Spinal cord (tissue), 10 donors: ENCODE measurements around the gene IGFBP2. TPM values are rescaled to one million over a fixed set of nuclear protein-coding genes. Genes with fewer than 3 reads are reported as not detected.

Source experiments
- DNase-seq, 6 donors: peaks; one replicate each; pipeline versions ENCODE4 v3.0.0 to v3.0.0-alpha.2; 2013 to 2015; ENCODE audit warnings: low spot score in 6 of 6, low read depth in 4 of 6
- H3K27ac ChIP-seq: one replicate; pipeline ENCODE4 v1.5.1; 2013; ENCODE audit warnings: low read depth, low read length, control low read depth
- H3K27me3 ChIP-seq: one replicate; pipeline ENCODE4 v1.6.1; 2013; ENCODE audit warnings: low read length; ENCODE audit not compliant: control insufficient read depth, insufficient read depth
- H3K36me3 ChIP-seq: one replicate; pipeline ENCODE4 v1.6.1; 2013; ENCODE audit warnings: low read length; ENCODE audit not compliant: control insufficient read depth, insufficient read depth
- H3K4me1 ChIP-seq: one replicate; pipeline ENCODE4 v1.6.1; 2013; ENCODE audit warnings: low read length; ENCODE audit not compliant: control insufficient read depth, insufficient read depth
- H3K4me3 ChIP-seq: one replicate; pipeline ENCODE4 v1.5.1; 2013; ENCODE audit warnings: low read depth, low read length, control low read depth
- H3K9me3 ChIP-seq: one replicate; pipeline ENCODE4 v1.6.1; 2013; ENCODE audit warnings: low read length; ENCODE audit not compliant: control insufficient read depth, insufficient read depth
- WGBS: methylation state at CpG from one replicate; pipeline ENCODE4 v1.1.5; 2013; ENCODE audit warnings: missing lambda C conversion rate; ENCODE audit not compliant: insufficient coverage; 5-methylcytosine and 5-hydroxymethylcytosine counted together
- polyA plus RNA-seq, 2 donors: library from polyadenylated mRNA; unstranded; fragments of 120-200 nt; gene quantifications; one replicate each; pipeline ENCODE4 v1.2.1, GENCODE V29; 2013; ENCODE audit not compliant: insufficient read length in 2 of 2
- total RNA-seq, 2 donors: library from RNA; depleted of rRNA in 1 of 2; stranded (reverse); fragments of 120-200 nt in 1 of 2; fragments of >200 nt in 1 of 2; gene quantifications; one replicate each; pipeline versions ENCODE4 v1.2.3 to v1.2.4, GENCODE V29; 2013 to 2014
- donor health status: healthy.

The IGFBP2 gene
- total and polyA plus RNA-seq, 4 donors = 176 to 741 (median 225) TPM

DNA sequence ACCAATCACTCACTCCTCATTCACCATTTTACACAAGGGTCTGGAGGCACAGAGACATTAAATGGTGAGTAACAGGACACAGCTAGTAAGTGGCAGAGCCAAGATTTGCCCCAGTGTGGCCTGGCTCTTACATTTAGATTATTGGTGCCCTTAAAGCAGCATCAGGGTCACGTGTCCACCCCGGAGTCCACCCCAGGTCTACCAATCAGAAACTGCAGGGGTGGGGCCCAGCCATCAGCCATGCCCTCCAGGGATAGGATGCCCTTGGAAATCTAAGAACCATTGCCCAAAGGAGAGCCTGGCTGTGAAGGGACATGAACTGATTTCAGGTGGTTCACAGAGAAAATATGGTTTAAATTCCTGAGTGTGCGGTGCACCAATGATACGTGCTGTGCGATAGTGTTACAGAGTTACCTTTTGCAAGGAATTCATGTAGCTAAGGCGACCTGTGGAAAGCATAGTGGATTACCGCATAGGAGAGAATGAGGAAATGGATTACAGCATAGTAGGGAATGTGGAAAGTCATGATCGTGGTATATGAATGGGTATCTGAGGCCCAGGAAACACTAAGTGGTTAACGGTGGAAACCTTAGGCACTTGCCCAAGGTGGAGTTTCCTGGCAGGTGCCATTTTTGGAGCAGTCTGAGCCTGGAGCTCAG lies 44.3 kb downstream of the IGFBP2 start:
- H3K36me3 ChIP-seq = peaks cover 56% of the 10 kb centered on the region
- no peak overlapping the region for H3K27ac ChIP-seq
- H3K4me1 ChIP-seq = peaks cover 14% of the 10 kb centered on the region
- H3K4me3 ChIP-seq = no peak overlapping the region
- DNase-seq = no peak
- WGBS = 92% methylated on average over 9 of the region's 9 CpGs
- no peaks in the 10 kb centered on the region for H3K27me3 ChIP-seq
- H3K9me3 ChIP-seq = no peaks in the 10 kb centered on the region

DNA sequence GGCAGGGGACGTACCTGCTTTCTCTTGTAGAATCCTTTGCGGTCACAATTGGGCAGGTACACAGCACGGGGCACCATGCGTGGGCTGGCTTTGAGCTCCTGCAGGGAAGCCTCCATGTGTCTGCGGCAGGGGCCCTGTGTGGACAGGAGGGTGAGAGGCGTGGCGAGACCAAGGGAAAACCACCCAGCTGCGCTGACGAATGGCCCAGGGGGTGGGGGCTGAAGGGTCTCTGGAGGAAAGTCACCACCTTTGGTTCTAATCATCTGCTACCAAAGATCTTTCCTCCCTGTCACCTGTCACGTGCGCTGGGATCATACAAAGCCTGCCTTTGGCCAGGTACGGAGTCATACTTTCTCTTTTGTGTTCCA lies 44.9 kb downstream of the IGFBP2 start:
- no peak for DNase-seq
- peaks cover 16% of the 10 kb centered on the region for H3K4me1 ChIP-seq
- no peaks in the 10 kb centered on the region for H3K27me3 ChIP-seq
- no peak overlapping the region for H3K27ac ChIP-seq
- no peak overlapping the region for H3K4me3 ChIP-seq
- 93% methylated on average over 12 of the region's 12 CpGs for WGBS
- no peaks in the 10 kb centered on the region for H3K9me3 ChIP-seq
- peaks cover 53% of the 10 kb centered on the region for H3K36me3 ChIP-seq

DNA sequence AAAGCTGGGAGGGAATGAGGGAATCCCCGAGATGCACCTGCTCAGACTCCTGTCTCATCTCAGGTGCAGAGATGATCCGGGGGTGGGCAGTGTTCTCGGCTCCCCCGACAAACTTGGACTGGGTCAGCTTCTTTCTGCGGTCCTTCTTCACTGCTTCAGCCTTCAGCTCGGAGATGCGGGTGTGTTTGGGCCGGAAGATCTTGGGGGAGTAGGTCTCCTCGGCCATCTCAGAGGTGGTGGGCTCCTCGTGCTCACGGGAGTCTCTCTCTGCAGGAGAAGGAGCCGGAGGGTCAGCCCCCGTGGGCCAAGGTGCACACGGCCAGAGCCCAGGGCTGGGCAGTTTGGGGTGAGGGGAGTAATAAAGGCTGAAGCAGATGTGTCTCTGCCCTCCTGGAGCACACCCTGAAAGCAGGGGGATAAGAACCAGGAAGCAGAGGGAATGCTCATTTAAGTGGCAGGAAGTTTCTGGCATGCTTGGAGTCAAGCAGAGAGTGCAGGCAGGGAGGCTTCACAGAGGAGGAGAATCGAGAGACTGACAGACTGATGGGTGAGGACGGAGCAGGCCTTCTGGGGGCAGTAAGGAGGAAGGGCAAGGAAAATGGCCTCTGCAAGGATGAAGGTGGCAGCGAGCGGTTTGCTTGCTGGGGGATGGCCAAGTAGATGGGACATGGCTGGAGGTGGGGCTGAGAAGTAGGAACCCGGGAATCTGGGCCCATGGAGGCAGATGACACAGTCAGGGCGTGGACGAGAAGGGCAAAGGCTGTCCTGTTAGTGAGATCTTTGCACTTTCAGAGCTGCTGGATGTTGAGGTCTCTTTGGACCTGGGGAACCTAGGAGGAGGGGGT lies 45.8 kb downstream of the IGFBP2 start:
- no peak overlapping the region for H3K27ac ChIP-seq
- WGBS = 86% methylated on average over 21 of the region's 21 CpGs
- H3K4me1 ChIP-seq = peaks cover 20% of the 10 kb centered on the region

DNA sequence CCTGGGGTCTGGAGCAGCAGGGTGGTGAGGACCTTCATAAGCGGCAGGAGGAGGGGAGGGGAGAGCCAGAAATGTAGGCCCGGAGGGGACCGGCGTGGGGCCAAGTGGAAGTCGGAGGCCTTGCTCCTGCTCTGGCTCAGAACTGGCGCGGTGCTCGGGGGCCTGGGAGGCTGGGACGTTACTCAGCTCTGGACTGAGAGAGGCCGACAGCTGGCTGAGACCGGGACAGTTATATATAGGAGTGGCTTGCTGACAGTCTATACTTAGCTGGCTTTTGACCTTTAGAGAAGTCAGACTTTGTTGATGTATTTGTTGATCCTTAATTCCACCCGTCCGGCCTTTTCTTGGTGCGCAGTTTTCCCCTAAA lies 46.4 kb downstream of the IGFBP2 start:
- Histone ChIP-seq H3K4me1 (peaks cover 25% of the 10 kb centered on the region), H3K27ac (no peak overlapping the region), H3K36me3 (peaks cover 46% of the 10 kb centered on the region), H3K4me3 (no peak overlapping the region), H3K27me3 (no peaks in the 10 kb centered on the region), H3K9me3 (no peaks in the 10 kb centered on the region)
- 66% methylated on average over 11 of the region's 14 CpGs for WGBS
- no peak for DNase-seq

More for the DNA sequence above, 45.8 kb downstream of the IGFBP2 start:
- DNase-seq = no peak
- Histone ChIP-seq H3K9me3 (no peaks in the 10 kb centered on the region), H3K27me3 (no peaks in the 10 kb centered on the region), H3K4me3 (no peak overlapping the region), H3K36me3 (peaks cover 49% of the 10 kb centered on the region)

DNA sequence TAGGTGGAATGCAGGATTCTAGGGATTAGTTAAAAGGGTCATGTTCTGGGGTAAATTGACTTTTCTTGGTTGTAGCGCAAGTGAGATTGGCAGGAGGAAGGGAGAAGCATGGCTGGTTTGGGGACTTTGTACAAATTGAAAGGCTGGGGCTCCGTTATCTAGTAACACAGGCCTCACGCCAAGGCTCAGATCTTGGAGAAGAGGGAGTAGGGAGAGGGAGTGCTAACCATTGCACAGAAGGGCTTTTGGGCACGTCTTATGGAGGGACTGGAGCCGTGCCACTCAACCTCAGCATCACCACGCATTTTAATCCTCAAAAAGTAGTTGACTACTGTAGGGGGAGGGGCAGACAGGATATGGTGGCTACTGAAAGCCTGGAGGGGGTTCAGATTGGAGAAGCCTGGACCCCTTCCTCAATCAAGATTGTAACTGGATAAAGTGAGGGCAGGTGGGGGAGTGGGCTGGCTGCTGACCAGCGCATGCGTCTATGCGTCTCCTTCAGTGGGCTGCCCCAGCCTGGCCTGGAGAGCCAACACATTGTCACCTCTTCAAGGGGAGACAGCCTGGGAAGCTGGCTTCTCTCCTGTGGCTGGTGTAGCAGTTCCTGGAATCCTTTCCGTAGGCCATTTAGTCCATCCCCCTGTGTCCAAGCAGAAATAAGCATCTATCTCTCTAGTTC lies 47.9 kb downstream of the IGFBP2 start:
- 82% methylated on average over 7 of the region's 10 CpGs for WGBS
- H3K27ac ChIP-seq = no peak overlapping the region
- no peak for DNase-seq
- H3K27me3 ChIP-seq = no peaks in the 10 kb centered on the region
- H3K36me3 ChIP-seq = peaks cover 36% of the 10 kb centered on the region
- no peak overlapping the region for H3K4me3 ChIP-seq
- peaks cover 28% of the 10 kb centered on the region for H3K4me1 ChIP-seq
- H3K9me3 ChIP-seq = no peaks in the 10 kb centered on the region

DNA sequence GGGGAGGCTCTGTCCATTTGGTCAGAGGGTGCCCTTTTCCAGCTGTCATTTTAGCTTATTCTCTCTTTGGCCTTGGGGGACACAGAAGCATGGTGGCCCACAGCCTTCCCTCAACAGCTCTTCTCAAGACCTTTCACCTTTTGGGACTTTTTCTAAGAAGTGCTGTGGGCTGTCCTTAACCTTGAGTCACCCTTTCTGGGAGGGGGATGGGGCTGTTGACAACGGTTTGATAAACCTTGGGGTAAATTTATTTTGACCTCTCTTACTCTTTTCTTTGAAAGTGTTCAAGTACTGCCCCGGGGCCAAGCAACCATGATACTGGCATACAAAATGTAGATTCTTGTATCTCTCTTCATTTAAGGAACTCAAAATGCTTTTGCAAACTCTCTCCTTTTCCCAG lies 48.5 kb downstream of the IGFBP2 start:
- 88% methylated on average over 1 of the region's 2 CpGs for WGBS
- no peak overlapping the region for H3K27ac ChIP-seq
- peaks cover 31% of the 10 kb centered on the region for H3K36me3 ChIP-seq
- H3K4me1 ChIP-seq = peaks cover 28% of the 10 kb centered on the region
- H3K27me3 ChIP-seq = no peaks in the 10 kb centered on the region
- H3K9me3 ChIP-seq = no peaks in the 10 kb centered on the region
- DNase-seq = no peak
- no peak overlapping the region for H3K4me3 ChIP-seq

DNA sequence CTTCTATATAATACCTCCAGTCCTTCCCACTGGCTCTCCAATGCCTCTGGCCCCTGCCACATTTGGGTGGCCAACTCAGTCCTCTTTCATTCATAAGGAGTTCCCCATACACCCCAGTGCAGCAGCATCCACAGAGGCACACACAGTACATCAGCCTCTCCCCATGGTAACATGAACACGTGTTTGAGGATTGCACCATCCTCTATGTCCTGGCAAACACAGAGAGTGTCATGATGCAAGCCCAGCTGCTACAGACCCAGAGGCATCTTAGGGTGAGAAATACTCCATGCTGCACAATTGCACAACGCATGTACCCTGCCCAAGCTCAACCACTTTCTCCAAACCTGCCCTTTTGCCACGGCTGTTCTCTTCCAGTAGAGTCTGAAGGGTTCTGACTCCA lies 50.6 kb downstream of the IGFBP2 start:
- H3K27me3 ChIP-seq = no peaks in the 10 kb centered on the region
- WGBS = 51% methylated on average over 3 of the region's 3 CpGs
- peaks cover 18% of the 10 kb centered on the region for H3K36me3 ChIP-seq
- no peaks in the 10 kb centered on the region for H3K9me3 ChIP-seq
- H3K4me1 ChIP-seq = peaks cover 34% of the 10 kb centered on the region
- no peak overlapping the region for H3K27ac ChIP-seq
- H3K4me3 ChIP-seq = no peak overlapping the region
- peak in 1 of 6 donors; percentile 55 for DNase-seq

DNA sequence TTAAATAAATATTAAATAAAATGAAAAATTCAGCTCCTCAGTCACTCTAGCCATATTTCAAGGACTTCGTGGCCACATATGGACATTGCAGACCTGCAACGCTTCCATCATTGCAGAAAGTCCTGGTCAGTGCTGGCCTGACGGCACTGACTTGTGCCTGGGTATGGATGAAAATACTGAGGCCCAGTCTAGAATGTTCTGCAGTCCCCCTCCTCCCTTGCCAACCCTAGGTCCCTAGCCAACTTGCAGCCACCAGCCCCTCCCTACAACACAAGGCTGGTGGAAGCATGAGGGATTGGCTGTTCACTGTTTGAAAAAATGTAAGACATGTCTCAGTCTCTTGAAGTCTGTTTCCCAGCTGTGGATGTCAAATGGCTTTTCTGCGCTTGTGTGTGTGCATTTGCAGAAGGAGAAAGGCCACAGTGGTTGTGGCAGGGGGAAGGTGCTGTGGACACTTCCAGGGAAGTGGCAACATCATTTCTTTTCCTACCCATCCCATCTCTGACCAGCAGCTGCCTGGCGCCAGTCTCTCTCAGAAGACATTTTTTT lies 52.2 kb downstream of the IGFBP2 start:
- H3K27me3 ChIP-seq = no peaks in the 10 kb centered on the region
- H3K27ac ChIP-seq = no peak overlapping the region
- peaks cover 42% of the 10 kb centered on the region for H3K4me1 ChIP-seq
- no peak for DNase-seq
- no peaks in the 10 kb centered on the region for H3K9me3 ChIP-seq
- H3K36me3 ChIP-seq = peaks cover 12% of the 10 kb centered on the region
- 80% methylated on average over 2 of the region's 5 CpGs for WGBS
- H3K4me3 ChIP-seq = no peak overlapping the region

DNA sequence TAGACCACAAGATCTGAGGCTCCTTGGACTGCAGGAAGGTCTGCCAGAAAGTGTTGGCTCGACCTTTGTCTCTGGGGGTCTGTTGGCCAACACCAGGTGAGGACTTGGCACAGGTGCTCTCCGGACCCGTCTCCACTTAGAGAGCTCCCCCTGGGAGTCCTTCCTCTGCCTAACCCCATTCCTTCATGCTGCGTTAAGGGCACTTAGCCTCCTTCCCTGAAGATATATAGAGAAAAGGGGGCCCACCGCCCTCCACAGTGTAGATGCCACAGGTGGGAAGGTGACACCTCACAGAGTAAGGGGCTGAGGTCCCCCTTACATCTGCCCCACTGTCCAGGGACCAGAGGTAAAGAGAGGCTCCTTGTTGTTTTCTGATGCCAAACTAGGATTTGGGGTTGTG lies 53.9 kb downstream of the IGFBP2 start:
- H3K4me1 ChIP-seq = peaks cover 47% of the 10 kb centered on the region
- H3K4me3 ChIP-seq = no peak overlapping the region
- no peaks in the 10 kb centered on the region for H3K9me3 ChIP-seq
- no peaks in the 10 kb centered on the region for H3K27me3 ChIP-seq
- WGBS = 57% methylated on average over 1 of the region's 5 CpGs
- peaks cover 12% of the 10 kb centered on the region for H3K36me3 ChIP-seq
- no peak overlapping the region for H3K27ac ChIP-seq
- no peak for DNase-seq
